AML-193 (cell line): ENCODE results near the gene SPTB.
A peak's percentile ranks its signal among the peaks of the same experiment; 100 is the strongest.

Experiments used
- DNase-seq, 2 experiments: peaks; one replicate each; lab custom pipeline; 2025; lab: John Stamatoyannopoulos, UW

The SPTB gene

DNA sequence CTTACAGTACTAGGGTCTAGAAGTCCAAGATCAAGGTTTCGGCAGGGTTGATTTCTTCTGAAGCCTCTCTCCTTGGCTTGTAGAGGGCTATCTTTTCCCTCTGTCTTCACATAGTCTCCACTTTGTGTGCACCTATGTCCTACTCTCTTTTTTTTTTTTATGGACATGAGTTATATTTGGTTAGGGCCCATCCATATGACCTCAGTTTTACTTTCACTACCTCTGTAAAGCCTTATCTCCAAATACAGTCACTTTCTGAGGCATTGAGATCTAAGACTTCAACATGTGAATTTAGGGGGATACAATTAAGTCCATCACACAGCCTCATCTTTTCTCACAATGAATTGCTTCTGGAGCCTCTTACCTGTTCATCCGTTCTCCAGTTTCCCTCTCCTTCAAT lies 5.9 kb upstream of the SPTB start:
- DNase-seq, result no peak

DNA sequence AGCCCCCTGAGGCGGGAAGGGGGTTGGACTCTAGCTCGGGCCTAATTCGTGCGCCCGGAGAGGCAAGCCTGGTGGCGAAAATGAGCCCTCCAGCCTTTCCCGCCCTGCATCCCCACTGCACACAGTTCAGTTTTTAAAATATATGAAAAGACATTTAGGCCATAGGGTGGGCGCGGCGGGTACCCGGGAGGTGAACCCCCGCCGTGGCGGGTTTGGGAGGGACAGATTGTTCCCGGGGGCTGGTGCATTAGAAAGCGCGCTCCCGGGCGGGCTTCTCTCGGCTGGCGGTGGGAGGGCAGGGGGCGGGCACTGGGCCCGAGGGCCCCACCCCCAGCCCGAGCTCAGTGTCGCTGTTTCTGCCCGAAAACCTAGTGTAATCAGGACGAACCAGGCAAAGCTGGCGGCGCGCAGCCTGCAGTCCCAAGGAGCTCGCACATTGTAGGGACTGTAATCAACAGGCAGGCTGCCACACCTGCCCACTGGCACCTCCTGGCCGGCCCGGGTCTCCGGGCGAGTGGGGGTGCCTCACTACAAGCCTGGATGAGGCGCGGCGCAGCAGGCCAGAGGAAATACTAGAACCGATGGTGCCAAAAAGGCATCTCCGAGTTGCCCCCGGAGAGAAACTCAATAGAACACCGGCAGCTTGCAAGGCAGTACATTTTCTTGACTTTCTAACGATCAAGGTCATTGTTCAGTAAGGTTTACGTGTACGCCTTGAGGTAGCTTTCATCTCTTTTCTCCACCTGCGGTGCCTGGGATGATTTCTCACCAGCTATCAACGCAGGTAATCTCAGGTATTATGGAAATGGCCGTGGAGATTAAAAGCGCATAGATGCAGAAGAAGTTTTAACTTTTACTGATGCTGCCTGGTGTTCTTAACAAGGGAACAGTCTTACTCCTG lies 764 bp upstream of the SPTB start:
- DNase-seq, result no peak

DNA sequence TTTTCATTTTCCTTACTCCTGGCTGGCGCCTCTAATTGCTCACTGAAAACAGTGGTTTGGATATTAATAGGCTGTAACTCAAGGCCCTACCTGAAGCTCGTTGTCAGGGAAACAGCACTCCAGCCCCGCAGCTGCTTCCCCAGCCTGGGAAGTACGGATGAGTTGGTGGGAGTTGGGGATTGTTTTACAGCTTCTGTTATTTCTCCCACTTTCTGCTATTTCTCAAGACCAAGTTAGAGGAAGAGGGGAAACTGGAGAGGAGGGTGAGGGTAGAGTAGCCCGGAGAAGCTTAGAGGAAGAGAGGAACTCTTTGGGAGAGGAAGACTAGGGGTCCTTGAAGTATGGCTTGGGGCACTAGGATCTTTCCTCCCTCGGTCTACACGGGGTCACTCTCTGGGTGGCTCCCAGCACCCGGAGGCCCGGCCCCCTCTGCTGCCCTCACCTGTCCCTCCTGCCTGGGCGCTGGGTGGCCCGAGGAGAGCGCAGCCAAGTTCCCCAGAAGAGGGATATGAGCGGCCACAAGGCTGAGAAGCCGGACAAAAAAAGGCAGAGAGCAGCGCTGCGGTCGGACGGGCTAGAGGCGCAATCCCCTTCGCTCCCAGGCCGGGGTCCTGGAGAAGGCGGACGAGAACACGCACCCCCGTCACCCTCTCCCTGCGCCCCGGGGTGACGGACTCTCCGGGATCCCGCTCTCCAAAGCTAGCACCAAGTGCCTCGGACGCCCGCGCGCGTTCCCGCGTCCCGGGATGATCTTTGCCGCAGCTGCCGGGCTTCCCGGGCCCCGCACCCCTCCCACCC lies 671 bp downstream of the SPTB start:
- DNase-seq, result no peak

DNA sequence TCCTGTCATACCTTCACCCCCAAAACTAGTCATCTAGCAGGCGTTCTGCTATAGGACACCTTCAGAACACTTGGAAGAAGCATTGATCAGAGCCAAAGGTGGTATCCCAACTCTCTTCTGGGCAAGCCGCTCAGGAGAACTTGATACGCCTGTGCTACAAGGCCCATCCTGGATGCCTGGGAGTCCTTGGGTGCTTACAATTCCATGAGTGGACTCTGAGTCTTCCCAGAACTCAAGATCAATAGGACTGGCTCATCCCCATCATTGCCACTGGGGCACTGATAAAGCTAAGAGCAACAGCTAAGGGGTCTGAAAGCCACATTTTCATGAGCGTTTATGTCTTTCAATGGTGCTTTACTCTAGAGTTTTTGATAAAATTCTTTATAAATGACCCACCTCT lies 1.9 kb downstream of the SPTB start:
- DNase-seq, result no peak

DNA sequence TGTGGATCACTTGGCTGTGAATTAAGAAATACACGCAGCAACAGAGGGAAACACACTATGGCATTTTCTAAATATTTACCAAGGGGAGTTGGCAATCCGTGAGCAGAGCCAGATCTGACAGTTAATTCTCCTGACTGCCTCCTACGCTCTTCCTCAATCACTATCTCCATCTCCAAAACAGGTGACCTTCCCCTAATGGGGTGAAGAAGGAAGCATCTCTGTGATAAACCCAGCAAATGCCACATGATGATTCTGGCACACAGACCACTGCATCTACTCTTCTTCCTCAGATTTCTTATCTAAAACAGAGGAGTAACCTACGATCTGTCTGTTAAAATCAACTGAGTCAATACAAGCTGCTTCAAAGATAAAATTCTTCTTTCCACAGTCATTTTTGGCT lies 4.4 kb downstream of the SPTB start:
- DNase-seq, result no peak

DNA sequence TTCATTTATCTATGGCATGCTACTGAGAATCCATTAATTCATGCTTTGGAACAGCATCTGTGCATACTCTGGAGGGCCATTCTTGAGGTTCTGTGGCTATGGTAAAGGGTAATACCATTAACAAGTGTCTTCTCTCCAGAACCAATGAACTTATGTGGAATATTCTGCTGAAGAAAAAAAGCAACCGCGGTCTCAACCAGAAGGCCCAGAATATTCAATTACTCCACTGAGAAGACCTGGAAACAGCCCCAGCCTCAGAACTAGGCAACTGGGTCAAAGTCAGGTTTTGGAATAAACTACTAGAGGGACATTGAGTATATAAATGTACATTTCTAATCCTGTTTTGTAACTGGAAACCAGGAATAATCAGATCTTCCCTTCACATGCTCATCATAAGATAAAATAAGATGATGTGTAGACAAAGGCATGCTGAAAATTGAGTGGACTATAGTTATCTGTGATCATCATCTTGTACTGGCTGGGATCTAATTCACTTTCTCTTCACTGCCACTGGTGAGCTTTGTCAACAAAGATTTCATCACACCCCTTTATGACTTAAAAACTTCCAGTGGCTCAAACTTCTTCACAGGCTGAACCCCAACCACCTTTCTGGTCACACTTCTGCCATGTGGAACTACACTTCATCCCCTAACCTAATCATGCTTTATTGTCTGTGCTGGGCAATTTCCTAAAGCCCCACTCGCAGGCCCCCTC lies 6.0 kb downstream of the SPTB start:
- DNase-seq, result no peak

DNA sequence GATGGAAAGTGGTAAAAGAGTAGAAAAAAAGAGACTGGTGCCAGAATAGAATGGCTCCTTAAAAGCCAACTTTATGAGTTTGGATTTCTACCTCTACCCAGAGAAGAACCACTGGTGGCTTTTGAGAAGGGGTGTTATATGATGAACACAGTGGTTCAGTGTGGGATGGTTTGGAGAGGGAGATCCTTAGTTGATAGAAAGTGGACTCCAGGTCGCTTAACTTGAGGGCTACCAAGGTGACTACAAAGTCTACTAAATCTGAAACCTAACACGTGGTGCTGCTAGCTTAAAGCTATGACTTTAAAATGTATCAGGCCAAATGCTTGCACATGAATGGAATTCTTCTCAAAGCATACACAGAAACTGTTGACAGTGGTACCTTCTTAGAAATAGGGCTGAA lies 8.4 kb downstream of the SPTB start:
- no peak for DNase-seq

DNA sequence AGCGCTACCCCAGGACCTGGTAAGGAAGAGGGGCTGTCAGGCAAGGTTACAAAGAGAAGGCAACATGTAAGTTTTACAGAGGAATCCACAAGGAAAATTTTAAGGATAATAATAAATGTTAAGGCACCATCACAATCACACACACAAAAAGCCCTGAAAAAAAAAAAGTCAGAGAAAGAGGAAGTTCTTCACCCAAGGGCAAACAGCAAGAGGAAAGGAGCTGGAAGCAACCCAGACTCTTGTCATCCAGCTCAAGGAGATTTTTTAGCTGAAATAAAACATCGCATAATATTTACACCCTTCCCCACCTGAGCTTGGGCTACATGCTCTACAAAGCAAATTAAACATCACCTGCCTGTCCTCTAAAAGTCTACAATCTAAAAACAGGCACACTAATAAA lies 9.5 kb downstream of the SPTB start:
- DNase-seq, result peak in 1 of 2 experiments; percentile 42

DNA sequence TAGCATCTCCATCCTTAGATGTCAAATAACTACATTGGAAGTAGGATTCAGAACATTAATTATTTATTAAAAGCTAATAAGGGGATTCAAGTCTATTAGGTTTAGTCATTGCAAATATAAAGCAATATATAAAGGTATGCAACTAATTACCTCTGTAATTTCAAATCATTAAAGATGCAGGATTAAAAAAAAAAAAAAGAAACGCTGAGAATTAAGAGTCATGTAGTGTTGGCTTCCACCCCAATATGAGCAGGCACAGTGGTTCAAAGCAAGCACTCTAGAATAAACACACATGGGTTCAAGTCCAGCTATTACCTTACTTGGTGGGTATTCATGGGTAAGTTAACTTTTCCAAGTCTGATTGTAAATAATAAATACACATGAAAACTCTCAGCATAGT lies 10.9 kb downstream of the SPTB start:
- DNase-seq, result no peak

DNA sequence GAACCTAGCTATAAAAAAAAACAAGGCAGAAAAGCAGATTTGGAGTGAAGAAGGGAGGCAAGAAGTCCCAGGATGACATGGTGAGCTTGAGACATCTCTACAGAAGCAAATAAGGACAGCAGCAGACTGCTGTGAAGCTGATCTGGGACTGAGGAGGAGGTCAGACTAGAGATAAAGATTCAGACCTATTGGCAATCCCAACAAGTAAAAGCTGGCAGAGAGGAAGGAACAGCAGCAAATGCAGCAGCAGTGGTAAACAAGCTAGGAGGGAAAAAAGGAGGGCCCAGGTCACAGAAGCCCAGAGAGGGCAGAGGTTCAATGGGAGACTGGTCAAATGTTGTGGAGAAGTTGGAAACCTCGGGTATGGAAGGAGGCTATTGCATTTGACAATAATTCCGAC lies 11.3 kb downstream of the SPTB start:
- DNase-seq, result no peak

DNA sequence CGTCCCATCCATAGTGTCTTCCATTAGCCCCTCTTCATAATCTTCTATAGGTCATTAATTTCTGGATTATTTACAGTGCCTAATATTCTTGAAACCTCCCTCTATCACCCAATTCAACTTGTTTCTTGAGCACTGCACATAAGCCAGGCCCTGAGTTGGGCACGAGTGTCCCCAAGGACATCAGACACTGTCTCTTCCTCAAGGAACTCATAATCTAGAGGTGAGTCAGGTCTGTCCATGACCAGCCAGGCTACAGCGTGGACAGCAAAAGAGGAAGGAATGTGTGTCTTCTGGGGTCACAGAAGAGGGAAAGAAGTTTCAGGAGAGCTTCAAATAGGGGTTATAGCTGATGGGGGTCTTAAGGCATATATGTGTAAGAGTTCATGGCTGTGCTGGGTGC lies 12.5 kb downstream of the SPTB start:
- DNase-seq, result no peak

DNA sequence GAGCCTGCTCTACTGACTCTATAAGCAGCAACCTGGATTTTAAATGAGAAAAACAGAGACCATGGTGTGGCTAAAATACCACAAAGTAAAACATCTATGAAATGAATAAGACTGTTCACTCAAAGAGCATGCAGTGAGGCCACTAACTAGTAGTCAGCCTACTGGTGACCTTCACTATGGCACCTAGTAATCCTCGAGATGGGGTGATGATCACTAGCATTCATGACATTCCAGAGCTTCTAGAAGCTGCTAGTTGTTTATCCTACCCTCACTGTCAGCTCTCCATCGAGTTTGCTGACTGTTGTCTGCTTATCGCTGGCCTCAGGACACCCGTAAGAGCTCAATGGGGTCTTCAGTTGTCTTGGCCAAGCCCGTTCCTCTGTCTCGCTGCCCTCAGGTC lies 13.7 kb downstream of the SPTB start:
- DNase-seq, result no peak

DNA sequence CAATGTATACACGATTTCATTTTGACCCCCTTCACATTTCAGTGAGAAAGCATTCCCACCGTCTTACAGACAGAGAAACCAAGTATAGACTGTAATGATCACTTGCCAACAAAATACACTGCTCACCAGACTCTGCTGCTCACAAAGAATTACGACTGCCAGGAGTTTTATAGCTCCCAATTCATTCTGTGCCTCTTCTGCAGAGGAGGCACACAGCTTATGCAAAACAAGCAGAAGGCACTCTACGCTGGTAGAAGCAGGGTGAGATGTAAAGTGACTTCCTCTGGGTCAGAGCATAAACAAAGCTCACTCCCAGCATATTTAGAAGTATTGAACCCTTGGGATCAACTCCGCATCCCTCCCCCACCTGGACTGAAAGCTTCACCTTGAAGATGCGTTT lies 14.6 kb downstream of the SPTB start:
- no peak for DNase-seq

DNA sequence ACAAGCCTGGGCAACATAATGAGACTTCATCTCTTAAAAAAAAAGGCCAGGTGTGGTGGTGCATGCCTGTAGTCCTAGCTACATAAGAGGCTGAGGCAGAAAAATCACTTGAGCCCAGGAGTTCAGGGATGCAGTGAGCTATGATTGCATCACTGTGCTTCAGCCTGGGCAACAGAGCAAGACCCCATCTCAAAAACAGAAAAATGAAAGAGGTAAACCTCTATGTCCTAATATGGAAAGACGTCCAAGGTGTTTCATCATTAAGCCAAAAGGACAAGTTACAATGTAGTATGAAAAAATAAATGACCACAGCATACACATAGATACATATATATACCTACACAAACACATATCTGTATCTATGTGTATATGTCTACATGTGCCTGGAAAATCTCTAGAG lies 15.4 kb downstream of the SPTB start:
- no peak for DNase-seq

DNA sequence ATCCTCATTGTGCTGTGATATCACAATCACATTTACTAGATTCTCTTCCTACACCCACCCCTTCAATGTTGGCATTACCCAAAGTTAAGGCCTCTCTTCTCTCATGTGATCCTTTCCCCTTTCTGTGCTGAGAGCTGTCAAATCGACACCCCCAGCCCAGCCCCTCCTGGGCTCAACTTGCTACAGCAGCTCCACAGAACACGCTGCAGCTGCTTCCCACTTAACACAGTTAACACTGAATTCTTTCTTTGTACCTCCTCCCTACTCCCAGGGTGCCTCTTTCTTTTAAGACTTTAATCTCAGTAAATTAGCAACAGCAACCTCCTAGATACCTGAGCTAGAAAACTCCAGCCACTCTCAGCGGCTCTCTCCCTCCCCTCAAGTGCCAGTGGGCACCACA lies 17.8 kb downstream of the SPTB start:
- no peak for DNase-seq

DNA sequence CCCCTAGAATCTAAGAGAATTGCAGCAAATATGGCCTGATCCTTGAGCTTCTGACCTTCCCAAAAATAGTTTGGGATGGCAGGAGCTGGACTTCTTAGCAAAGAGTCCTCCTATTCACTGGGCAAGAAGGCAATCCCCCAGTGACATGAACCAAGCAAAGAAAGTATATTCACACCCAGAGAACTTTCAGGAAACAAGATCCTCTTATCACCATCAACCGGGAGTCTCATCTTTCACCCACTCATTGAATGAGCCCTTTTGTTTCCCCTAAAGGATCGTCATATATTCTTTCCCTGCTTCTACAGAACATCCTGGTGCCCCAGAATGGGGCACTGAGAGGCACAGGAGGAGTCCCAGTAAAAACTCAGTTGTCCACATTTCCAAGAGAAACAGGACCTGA lies 19.7 kb downstream of the SPTB start:
- no peak for DNase-seq

DNA sequence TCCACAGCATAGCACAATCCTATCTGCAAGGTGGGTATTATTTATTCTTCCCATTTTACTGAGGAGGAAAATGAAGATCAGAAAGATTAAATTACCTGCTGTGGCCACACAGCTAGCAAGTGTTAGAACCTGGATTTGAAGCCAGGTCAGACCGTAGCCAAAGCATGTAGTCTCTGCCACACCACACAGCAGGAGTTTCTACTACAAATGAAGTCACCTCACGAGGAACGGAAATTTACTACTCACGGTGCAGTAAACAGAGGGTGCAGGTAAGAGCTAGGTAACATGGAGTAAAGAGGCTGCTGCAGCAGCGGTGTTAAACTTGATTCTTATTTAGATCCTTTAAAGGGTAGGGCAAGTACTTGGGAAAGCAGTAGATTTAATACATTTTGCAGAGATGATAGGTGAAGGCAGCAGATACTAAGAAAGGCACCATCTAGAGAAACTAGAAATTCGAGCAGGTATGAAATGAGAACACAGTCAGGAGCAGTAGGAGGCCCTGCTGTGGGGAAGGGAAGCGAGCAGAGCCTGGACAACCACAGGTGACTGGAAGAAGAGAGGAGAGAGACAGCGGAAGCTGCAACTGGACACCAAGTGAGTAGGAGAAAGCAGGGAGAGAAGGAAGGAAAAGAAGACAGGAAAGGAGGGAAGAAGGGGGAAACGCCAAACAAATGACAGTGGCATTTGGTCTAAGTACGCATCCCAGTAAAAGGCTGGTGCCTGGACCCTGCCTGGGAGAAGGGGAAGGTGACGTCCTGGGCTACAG lies 21.5 kb downstream of the SPTB start:
- no peak for DNase-seq

DNA sequence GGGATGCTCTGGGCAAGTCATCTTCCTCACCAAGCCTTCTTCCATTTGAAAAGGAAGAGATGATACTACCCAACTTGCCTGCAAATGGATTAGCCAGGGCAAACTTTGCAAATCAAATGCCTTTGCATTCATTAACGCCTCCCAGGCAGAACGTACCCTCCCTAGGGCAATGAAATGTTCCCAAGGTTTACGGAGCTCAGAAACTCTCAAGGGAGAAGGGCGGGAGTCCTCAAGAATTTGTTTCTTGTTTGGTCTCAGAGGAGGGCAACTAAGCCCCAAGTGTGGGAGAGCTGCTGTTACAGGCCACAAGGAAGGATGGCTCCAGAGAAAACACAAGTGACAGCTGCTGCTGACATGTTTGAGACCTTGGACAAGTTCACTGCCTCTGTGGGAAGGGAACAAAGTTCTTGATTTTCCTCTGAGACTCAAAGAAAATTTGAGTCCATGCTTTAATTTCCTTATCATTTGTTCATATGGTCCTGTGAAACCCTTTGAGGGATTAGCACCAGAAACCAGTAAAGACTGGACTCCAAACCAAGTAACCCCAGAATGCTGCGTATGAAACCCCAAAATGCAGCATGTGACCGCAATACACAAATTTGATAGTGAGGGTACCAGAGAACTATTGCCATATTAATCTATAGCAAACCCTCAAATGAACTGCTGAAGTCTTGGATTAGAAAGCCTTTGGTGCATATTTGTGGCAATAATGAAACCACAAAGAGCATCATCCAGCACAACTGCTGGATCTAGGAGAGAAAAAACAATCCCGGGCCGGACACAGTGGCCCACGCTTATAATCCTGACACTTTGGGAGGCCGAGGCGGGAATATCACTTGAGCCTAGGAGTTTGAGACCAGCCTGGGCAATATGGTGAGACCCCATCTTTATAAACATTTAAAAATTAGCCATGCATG lies 22.9 kb downstream of the SPTB start:
- no peak for DNase-seq

DNA sequence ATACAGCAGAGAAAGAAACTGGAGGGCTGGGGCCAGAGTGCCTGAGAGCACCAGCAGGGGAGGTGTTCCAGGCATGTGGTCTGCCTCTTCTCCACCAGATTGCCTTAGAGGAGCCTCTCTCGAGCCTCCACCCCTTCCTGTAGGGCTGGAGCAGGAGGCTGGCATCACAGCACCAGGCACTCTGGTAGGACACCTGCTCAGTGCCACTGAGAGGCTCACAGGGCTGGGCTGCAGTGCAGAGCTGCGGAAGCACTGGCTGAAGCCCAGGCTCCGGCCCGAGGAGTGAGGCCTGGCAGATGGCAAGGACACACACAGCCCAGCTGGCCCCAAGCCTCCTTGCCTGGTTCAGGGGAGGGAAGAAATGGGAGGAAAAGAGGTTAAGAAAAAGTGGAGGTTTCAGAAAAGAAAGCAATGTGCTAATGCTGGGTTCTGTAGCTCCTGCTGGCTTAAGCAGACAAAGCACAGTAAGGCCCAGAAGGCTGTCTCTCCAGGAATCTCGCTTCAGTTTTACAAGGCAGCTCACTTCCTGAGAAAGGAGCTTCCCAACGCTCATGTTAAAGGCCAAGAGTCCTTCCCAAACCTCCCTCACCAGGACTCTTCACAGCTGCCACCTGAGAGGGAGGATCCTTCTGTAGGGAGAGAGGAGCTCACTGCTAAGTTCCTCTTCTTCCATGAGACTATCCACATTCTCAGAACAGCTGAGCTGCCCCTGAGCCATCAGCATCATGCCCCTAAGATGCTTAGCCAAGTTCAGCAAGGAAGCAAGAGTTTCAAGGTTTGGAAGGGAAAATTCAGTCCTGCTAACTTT lies 23.8 kb downstream of the SPTB start:
- no peak for DNase-seq
